Sigmoid colon (tissue), 4 donors: Measurements from ENCODE around the gene TJP3.

Experiments used
- POLR2A ChIP-seq, 2 donors: fragments of 450-650 bp; IDR thresholded peaks; one replicate each; pipeline ENCODE4 v1.6.1; 2016; ENCODE audit warnings: antibody characterized with exemption in 2 of 2, mild to moderate bottlenecking in 2 of 2, moderate library complexity in 2 of 2
- POLR2AphosphoS5 ChIP-seq, 4 donors: sonication (generic); formaldehyde crosslinking; IDR thresholded peaks; one replicate each; pipeline ENCODE4 v1.6.1; 2017; ENCODE audit warnings: antibody characterized with exemption in 4 of 4
- TF ChIP-seq, protein P1 (sequence below), 4 experiments: fragments of 450-650 bp in 3 of 4; fragments of 200-600 bp in 1 of 4; IDR thresholded peaks; one replicate each; pipeline ENCODE4 v1.5.1; 2016 to 2019; ENCODE audit warnings: antibody characterized with exemption in 4 of 4, mild to moderate bottlenecking in 3 of 4, moderate library complexity in 2 of 4

DNA sequence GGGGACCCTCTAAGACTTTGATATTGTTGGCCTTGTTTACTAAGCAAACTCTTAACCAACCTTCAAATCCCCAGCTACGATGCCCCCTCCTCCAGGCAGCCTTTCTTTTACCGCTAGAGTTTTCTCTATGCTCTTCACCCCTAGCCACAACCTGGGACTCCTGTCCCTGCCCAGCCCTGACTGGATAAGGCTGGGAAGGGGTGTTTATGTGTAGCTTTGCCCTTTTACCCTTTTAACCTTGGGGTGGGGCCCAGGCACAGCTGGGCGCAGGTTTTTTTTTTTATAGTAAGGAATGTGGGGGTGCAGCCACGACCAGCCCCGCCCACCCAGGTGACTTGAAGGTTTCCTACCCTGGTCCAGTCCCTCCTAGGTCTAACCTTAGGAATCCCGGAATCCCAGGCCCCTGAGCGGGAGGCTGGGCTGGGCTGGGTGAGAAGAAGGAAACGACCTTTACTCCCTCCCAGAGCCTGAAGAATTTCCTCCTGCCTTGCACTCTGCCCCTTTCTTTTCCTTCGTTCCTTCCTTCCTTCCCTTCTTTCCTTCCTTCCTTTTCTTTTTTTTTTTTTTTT, 12.2 kb downstream of the TJP3 start:
- TF ChIP-seq, protein P1, sequence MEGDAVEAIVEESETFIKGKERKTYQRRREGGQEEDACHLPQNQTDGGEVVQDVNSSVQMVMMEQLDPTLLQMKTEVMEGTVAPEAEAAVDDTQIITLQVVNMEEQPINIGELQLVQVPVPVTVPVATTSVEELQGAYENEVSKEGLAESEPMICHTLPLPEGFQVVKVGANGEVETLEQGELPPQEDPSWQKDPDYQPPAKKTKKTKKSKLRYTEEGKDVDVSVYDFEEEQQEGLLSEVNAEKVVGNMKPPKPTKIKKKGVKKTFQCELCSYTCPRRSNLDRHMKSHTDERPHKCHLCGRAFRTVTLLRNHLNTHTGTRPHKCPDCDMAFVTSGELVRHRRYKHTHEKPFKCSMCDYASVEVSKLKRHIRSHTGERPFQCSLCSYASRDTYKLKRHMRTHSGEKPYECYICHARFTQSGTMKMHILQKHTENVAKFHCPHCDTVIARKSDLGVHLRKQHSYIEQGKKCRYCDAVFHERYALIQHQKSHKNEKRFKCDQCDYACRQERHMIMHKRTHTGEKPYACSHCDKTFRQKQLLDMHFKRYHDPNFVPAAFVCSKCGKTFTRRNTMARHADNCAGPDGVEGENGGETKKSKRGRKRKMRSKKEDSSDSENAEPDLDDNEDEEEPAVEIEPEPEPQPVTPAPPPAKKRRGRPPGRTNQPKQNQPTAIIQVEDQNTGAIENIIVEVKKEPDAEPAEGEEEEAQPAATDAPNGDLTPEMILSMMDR (IDR thresholded peaks at IDR 0.05) = no peak
- TF ChIP-seq POLR2A (IDR thresholded peaks at IDR 0.05) (no peak), POLR2AphosphoS5 (IDR thresholded peaks at IDR 0.05) (no peak)
